B cell (primary cell): Measurements from ENCODE around the gene EBPL. TPM values are rescaled to one million over a fixed set of nuclear protein-coding genes. Genes with fewer than 3 reads are reported as not detected.

Experiments
- ATAC-seq: fragments of 200-7000 bp; cut with Tn5 transposase; one replicate; pipeline ENCODE4 v1.10.0; 2021; ENCODE audit warnings: low read depth, mild to moderate bottlenecking, moderate number of reproducible peaks, moderate library complexity
- CTCF ChIA-PET: fragments of 350-600 bp; sonication (Branson Sonifier 250); formaldehyde crosslinking; loops from one replicate; lab custom pipeline; 2021; ENCODE audit warnings: antibody characterized with exemption, inconsistent platforms; lab: Charles Lee
- POLR2A ChIA-PET: fragments of 350-600 bp; sonication (Branson Sonifier 250); formaldehyde crosslinking; loops from one replicate; lab custom pipeline; 2021; ENCODE audit warnings: antibody characterized with exemption; lab: Charles Lee
- DNase-seq: peaks from one replicate; pipeline ENCODE4 v3.0.0; 2013
- H2AFZ ChIP-seq: 2 replicates; pipeline ENCODE4 v1.6.1; 2012; ENCODE audit warnings: mild to moderate bottlenecking, low read depth, low read length; ENCODE audit not compliant: insufficient read depth, poor library complexity, severe bottlenecking
- H3K27ac ChIP-seq, 2 donors: 1 replicate in 1 of 2; 2 replicates in 1 of 2; pipeline ENCODE4 v1.5.1; 2012 to 2013; ENCODE audit warnings: low read length in 2 of 2, mild to moderate bottlenecking in 2 of 2, moderate library complexity in 1 of 2
- H3K27me3 ChIP-seq, 4 experiments: fragments of 200-600 bp in 1 of 4; sonication (generic) in 1 of 4; replicated peaks in 1 of 4; 1 replicate in 2 of 4; 2 replicates in 2 of 4; pipeline versions ENCODE4 v1.6.1 to v1.7.0; 2013 to 2016; ENCODE audit warnings: low read length in 3 of 4, mild to moderate bottlenecking in 2 of 4, mixed read lengths in 1 of 4, moderate library complexity in 1 of 4; ENCODE audit not compliant: insufficient read depth in 4 of 4, control insufficient read depth in 3 of 4; ENCODE audit errors: control extremely low read depth in 1 of 4
- H3K36me3 ChIP-seq, 2 experiments: replicated peaks in 1 of 2; 1 replicate in 1 of 2; 2 replicates in 1 of 2; pipeline versions ENCODE4 v1.6.1 to v1.7.1; 2013; ENCODE audit warnings: low read length in 1 of 2; ENCODE audit not compliant: insufficient read depth in 2 of 2, control insufficient read depth in 1 of 2; ENCODE audit errors: control extremely low read depth in 1 of 2, extremely low read depth in 1 of 2
- H3K4me1 ChIP-seq, 2 donors: fragments of 200-600 bp in 1 of 2; sonication (generic) in 1 of 2; 1 replicate in 1 of 2; 2 replicates in 1 of 2; pipeline versions ENCODE4 v1.5.1 to v1.6.1; 2013 to 2017; ENCODE audit warnings: low read length in 2 of 2; ENCODE audit not compliant: control insufficient read depth in 2 of 2, insufficient read depth in 2 of 2
- H3K4me2 ChIP-seq: replicated peaks from 2 replicates; pipeline ENCODE3; 2012; ENCODE audit warnings: mild to moderate bottlenecking, low read depth, low read length; ENCODE audit not compliant: poor library complexity, severe bottlenecking
- H3K4me3 ChIP-seq, 5 experiments: fragments of 200-600 bp in 1 of 5; sonication (generic) in 1 of 5; 1 replicate in 3 of 5; 2 replicates in 2 of 5; pipeline versions ENCODE4 v1.5.1 to v1.7.0; 2011 to 2016; ENCODE audit warnings: low read length in 4 of 5, mild to moderate bottlenecking in 4 of 5, low read depth in 2 of 5, control low read depth in 1 of 5, moderate library complexity in 1 of 5; ENCODE audit not compliant: insufficient read depth in 1 of 5; ENCODE audit errors: control extremely low read depth in 1 of 5, extremely low read depth in 1 of 5
- H3K79me2 ChIP-seq: fragments of 200-600 bp; sonication (generic); one replicate; pipeline ENCODE4 v1.6.0; 2016; ENCODE audit warnings: low read length; ENCODE audit not compliant: control insufficient read depth, insufficient read depth
- H3K9ac ChIP-seq: fragments of 200-600 bp; sonication (generic); 2 replicates; pipeline ENCODE4 v1.6.1; 2017; ENCODE audit warnings: mild to moderate bottlenecking, low read length, moderate library complexity
- H3K9me3 ChIP-seq, 3 donors: one replicate each; pipeline versions ENCODE4 v1.6.1 to v1.7.1; 2013; ENCODE audit warnings: low read length in 2 of 3; ENCODE audit not compliant: control insufficient read depth in 2 of 3, insufficient read depth in 1 of 3; ENCODE audit errors: control extremely low read depth in 1 of 3
- H4K20me1 ChIP-seq: 2 replicates; pipeline ENCODE4 v1.6.0; 2012; ENCODE audit warnings: mild to moderate bottlenecking, low read length; ENCODE audit not compliant: insufficient read depth, control insufficient read depth, poor library complexity, severe bottlenecking
- H3K27ac Mint-ChIP-seq: one replicate; pipeline ENCODE4 v1.8.0; 2021; ENCODE audit warnings: mixed read lengths
- H3K27me3 Mint-ChIP-seq: one replicate; pipeline ENCODE4 v1.8.0; 2021; ENCODE audit warnings: mixed read lengths
- H3K4me1 Mint-ChIP-seq: one replicate; pipeline ENCODE4 v1.8.0; 2021; ENCODE audit warnings: mixed read lengths
- H3K4me3 Mint-ChIP-seq: one replicate; pipeline ENCODE4 v1.8.0; 2021; ENCODE audit warnings: mixed read lengths
- H3K9me3 Mint-ChIP-seq: one replicate; pipeline ENCODE4 v1.8.0; 2022; ENCODE audit warnings: mixed read lengths; ENCODE audit not compliant: insufficient read depth
- EZH2 ChIP-seq: IDR thresholded peaks from 2 replicates; pipeline ENCODE4 v1.6.1; 2012; ENCODE audit warnings: borderline replicate concordance, low read depth, mild to moderate bottlenecking, moderate library complexity, low read length; ENCODE audit not compliant: insufficient read depth, poor library complexity, severe bottlenecking
- whole genome bisulfite sequencing: methylation state at CpG from one replicate; pipeline ENCODE4 v1.1.5; 2013; ENCODE audit warnings: missing lambda C conversion rate; ENCODE audit not compliant: insufficient coverage; 5-methylcytosine and 5-hydroxymethylcytosine counted together
- intact Hi-C: fragments of 100-400 bp; cut with micrococcal nuclease; formaldehyde crosslinking; loops from one replicate; pipeline ENCODE4 v1.10.0; 2022
- polyA plus RNA-seq: library from polyadenylated mRNA; depleted of rRNA; stranded (reverse); fragments of >200 nt; gene quantifications from 2 replicates; pipeline ENCODE4 v1.2.3, GENCODE V29; 2012
- total RNA-seq, 2 donors: library from RNA; stranded (reverse); fragments of 120-200 nt in 1 of 2; gene quantifications; 1 replicate in 1 of 2; 2 replicates in 1 of 2; pipeline versions ENCODE4 v1.2.3 to v1.2.4, GENCODE V29; 2013 to 2022
- TF ChIP-seq, protein P1 (sequence below): fragments of 200-600 bp; IDR thresholded peaks from one replicate; pipeline ENCODE4 v1.8.0; 2022; ENCODE audit warnings: antibody characterized with exemption, mild to moderate bottlenecking

EBPL gene
- total and polyA plus RNA-seq, 2 donors (not counting 1 experiment from before 2014, with no cell fraction given) = 16.0 to 20.1 TPM

DNA sequence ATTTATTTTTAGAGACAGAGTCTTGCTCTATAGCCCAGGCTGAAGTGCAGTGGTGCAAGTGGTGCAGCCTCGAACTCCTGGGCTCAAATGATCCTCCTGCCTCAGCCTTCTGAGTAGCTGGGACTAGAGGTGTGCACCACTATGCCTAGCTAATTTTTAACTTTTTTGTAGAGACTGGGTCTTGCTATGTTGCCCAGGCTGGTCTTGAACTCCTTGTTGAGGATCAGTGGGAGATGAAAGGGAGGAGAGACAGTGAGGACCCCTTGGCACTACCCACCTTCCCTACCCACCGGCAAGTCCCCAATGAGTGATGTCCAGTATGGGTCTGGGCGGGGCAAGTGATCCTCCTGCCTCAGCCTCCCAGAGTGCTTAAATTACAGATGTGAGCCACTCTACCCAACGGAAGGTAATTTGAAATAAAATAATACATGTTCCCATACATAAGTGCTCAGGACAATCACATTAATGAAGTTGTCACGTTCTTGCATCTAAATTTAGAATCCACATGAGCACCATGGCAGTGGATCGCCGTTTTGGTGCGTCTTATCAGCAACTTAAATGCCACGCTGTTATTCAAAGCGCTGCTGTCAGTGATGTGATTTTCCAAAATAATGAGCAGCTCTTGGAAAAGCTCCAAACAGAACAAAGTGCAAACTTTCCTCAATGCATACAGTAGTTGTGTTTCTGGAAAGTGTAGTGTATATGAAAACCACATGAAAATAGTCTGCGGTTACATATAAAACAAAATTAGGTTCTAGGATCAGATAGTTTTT lies 68.9 kb downstream of the EBPL start:
- Histone ChIP-seq H4K20me1 (no peaks in the 10 kb centered on the region), H3K4me2 (no peak overlapping the region), H3K4me1 (no peaks in the 10 kb centered on the region), H3K9ac (no peak overlapping the region), H3K27me3 (no peaks in the 10 kb centered on the region), H3K9me3 (no peaks in the 10 kb centered on the region), H3K36me3 (no peaks in the 10 kb centered on the region), H3K79me2 (peaks cover 4% of the 10 kb centered on the region), H3K27ac (no peak overlapping the region), H2AFZ (no peak overlapping the region), H3K4me3 (no peak overlapping the region)
- Mint-ChIP-seq H3K9me3 (no peaks in the 10 kb centered on the region), H3K4me3 (no peak overlapping the region), H3K27me3 (no peaks in the 10 kb centered on the region), H3K4me1 (peaks cover 20% of the 10 kb centered on the region), H3K27ac (no peak overlapping the region)
- intact Hi-C loops = loop anchor here (5.0 kb wide), 1 partner anchor 180 kb away; the partner anchor contains the start of genes CAB39L and SETDB2
- ChIA-PET CTCF (no interaction called here), POLR2A (interaction anchor here (0.6 kb wide), 1 partner anchor 116 kb away, joined by 3 read pairs; no protein-coding TSS in a partner anchor)
- DNase-seq (no peak), ATAC-seq (no peak)
- 80% methylated on average over 6 of the region's 11 CpGs for whole genome bisulfite sequencing
- TF ChIP-seq EZH2 = no peak
- TF ChIP-seq, protein P1, sequence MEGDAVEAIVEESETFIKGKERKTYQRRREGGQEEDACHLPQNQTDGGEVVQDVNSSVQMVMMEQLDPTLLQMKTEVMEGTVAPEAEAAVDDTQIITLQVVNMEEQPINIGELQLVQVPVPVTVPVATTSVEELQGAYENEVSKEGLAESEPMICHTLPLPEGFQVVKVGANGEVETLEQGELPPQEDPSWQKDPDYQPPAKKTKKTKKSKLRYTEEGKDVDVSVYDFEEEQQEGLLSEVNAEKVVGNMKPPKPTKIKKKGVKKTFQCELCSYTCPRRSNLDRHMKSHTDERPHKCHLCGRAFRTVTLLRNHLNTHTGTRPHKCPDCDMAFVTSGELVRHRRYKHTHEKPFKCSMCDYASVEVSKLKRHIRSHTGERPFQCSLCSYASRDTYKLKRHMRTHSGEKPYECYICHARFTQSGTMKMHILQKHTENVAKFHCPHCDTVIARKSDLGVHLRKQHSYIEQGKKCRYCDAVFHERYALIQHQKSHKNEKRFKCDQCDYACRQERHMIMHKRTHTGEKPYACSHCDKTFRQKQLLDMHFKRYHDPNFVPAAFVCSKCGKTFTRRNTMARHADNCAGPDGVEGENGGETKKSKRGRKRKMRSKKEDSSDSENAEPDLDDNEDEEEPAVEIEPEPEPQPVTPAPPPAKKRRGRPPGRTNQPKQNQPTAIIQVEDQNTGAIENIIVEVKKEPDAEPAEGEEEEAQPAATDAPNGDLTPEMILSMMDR = no peak

DNA sequence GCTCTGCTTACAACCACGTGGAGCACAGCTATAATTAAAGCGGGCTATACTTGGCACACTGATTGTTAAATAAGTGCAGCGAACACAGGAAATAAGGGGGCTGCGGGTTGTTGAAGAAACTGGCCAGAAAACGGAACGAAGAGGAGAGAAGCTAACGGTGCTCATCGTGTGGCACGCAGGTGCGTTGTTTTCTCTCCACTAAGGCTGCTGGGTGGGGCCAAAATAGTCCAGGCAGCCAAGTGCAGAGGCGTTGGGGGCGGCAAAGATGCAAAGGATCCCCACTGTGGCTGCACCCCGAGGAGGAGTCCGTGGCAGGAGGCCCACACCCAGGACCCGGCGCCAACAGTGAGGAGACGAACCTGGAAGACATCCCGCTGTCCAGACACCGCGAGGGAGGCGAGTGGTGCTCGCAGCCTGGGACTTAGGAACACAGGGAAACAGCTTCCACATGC lies 71.1 kb downstream of the EBPL start:
- H3K9me3 Mint-ChIP-seq = no peaks in the 10 kb centered on the region
- POLR2A ChIA-PET = interaction anchor here (0.8 to 2.0 kb wide), 2 partner anchors 124 to 177 kb away, joined by 3 to 12 read pairs; partner anchors contain the start of genes CAB39L and PHF11
- no peaks in the 10 kb centered on the region for H3K27me3 Mint-ChIP-seq
- peak overlapping the region; percentile 48 for H3K4me2 ChIP-seq
- H3K27ac ChIP-seq = peak overlapping the region in 1 of 2 donors; percentile 60
- CTCF ChIA-PET = interaction anchor here (0.8 to 1.1 kb wide), 3 partner anchors 9 to 50 kb away, joined by 3 to 5 read pairs (median 4); partner anchors contain the start of gene ARL11
- H3K27ac Mint-ChIP-seq = peak overlapping the region; percentile 85
- H3K4me3 Mint-ChIP-seq = peak overlapping the region; percentile 81
- no peaks in the 10 kb centered on the region for H3K79me2 ChIP-seq
- no peaks in the 10 kb centered on the region for H3K4me1 ChIP-seq
- H4K20me1 ChIP-seq = no peaks in the 10 kb centered on the region
- H3K4me1 Mint-ChIP-seq = peaks cover 25% of the 10 kb centered on the region
- H3K27me3 ChIP-seq = no peaks in the 10 kb centered on the region
- no peaks in the 10 kb centered on the region for H3K36me3 ChIP-seq
- H3K9me3 ChIP-seq = no peaks in the 10 kb centered on the region
- H3K9ac ChIP-seq = peak overlapping the region; percentile 45
- DNase-seq (no peak), ATAC-seq (peak; percentile 95)
- 49% methylated on average over 18 of the region's 22 CpGs for WGBS
- TF ChIP-seq, protein P1 = no peak
- TF ChIP-seq EZH2 = no peak
- peak overlapping the region; percentile 56 for H2AFZ ChIP-seq
- peak overlapping the region in 3 of 5 experiments; percentile 9 to 48 (median 35) for H3K4me3 ChIP-seq
- intact Hi-C loops = loop anchor here (1.0 to 5.0 kb wide), 2 partner anchors 8 to 178 kb away; partner anchors contain the start of genes ARL11, CAB39L and SETDB2
